H1 (cell line): Measurements from ENCODE around the gene CEACAM6. TPM values are rescaled to one million over a fixed set of nuclear protein-coding genes. Genes with fewer than 3 reads are reported as not detected.

Experiments
- CTCF ChIA-PET: fragments of 300-600 bp; sonication (Branson Sonifier 250); formaldehyde crosslinking; loops from one replicate; lab custom pipeline; 2021; ENCODE audit not compliant: partially characterized antibody; lab: Charles Lee
- POLR2A ChIA-PET: fragments of 300-600 bp; sonication (Branson Sonifier 250); formaldehyde crosslinking; loops from one replicate; lab custom pipeline; 2021; ENCODE audit warnings: inconsistent platforms; ENCODE audit not compliant: partially characterized antibody; lab: Charles Lee
- DNase-seq, 2 experiments: peaks; one replicate each; pipeline versions ENCODE4 v3.0.0 to v3.0.0-alpha.2; 2010 to 2022; ENCODE audit warnings: low spot score in 2 of 2, low read depth in 1 of 2, mixed read lengths in 1 of 2
- FAIRE-seq: peaks from 2 replicates; lab custom pipeline; 2011; peaks lifted over from hg19 to GRCh38; lab: Jason Lieb, UNC
- H2AFZ ChIP-seq: 2 replicates; pipeline ENCODE4 v1.8.1; 2012; ENCODE audit warnings: low read length, inconsistent platforms
- H2AK5ac ChIP-seq: 2 replicates; pipeline ENCODE4 v1.6.1; 2013; ENCODE audit warnings: low read depth, low read length
- H2BK120ac ChIP-seq: replicated peaks from 2 replicates; pipeline ENCODE3; 2013; ENCODE audit warnings: low read depth, low read length, inconsistent platforms
- H2BK12ac ChIP-seq: 2 replicates; pipeline ENCODE4 v1.6.1; 2013; ENCODE audit warnings: low read depth, low read length
- H2BK15ac ChIP-seq: 2 replicates; pipeline ENCODE4 v1.6.1; 2013; ENCODE audit warnings: low read length
- H2BK20ac ChIP-seq: 2 replicates; pipeline ENCODE4 v1.6.1; 2013; ENCODE audit warnings: low read length
- H2BK5ac ChIP-seq: 2 replicates; pipeline ENCODE4 v1.6.1; 2013; ENCODE audit warnings: low read depth, low read length
- H3K14ac ChIP-seq: 2 replicates; pipeline ENCODE4 v1.6.1; 2013; ENCODE audit warnings: inconsistent platforms; ENCODE audit not compliant: insufficient read length
- H3K18ac ChIP-seq: 2 replicates; pipeline ENCODE4 v1.6.1; 2013; ENCODE audit warnings: low read length; ENCODE audit errors: extremely low read depth
- H3K23ac ChIP-seq: 2 replicates; pipeline ENCODE4 v1.6.1; 2013; ENCODE audit warnings: inconsistent platforms; ENCODE audit not compliant: insufficient read length
- H3K23me2 ChIP-seq: 2 replicates; pipeline ENCODE4 v1.6.1; 2013; ENCODE audit warnings: low read depth, low read length
- H3K27ac ChIP-seq: 2 replicates; pipeline ENCODE4 v1.6.1; 2011; ENCODE audit warnings: low read depth, low read length, inconsistent platforms
- H3K27me3 ChIP-seq, 4 experiments: replicated peaks in 1 of 4; 1 replicate in 1 of 4; 2 replicates in 3 of 4; pipeline versions ENCODE4 v1.6.1 to v1.8.1; 2011 to 2013; ENCODE audit warnings: low read length in 3 of 4, mild to moderate bottlenecking in 3 of 4, inconsistent platforms in 2 of 4, mixed read lengths in 2 of 4, moderate library complexity in 1 of 4; ENCODE audit not compliant: control insufficient read depth in 3 of 4, insufficient read depth in 3 of 4; ENCODE audit errors: extremely low read depth in 1 of 4
- H3K36me3 ChIP-seq, 4 experiments: 2 replicates each; pipeline versions ENCODE4 v1.6.1 to v1.8.1; 2011 to 2013; ENCODE audit warnings: mild to moderate bottlenecking in 4 of 4, low read length in 3 of 4, moderate library complexity in 2 of 4, control low read depth in 1 of 4, inconsistent platforms in 1 of 4; ENCODE audit not compliant: insufficient read depth in 4 of 4, control insufficient read depth in 2 of 4
- H3K4ac ChIP-seq: replicated peaks from 2 replicates; pipeline ENCODE3; 2013; ENCODE audit warnings: low read length, low read depth, mixed read lengths, inconsistent platforms; ENCODE audit not compliant: insufficient read length
- H3K4me1 ChIP-seq, 4 experiments: replicated peaks in 1 of 4; 1 replicate in 1 of 4; 2 replicates in 3 of 4; pipeline versions ENCODE4 v1.6.1 to v1.8.1; 2011 to 2013; ENCODE audit warnings: low read length in 3 of 4, inconsistent platforms in 2 of 4, mixed read lengths in 1 of 4; ENCODE audit not compliant: insufficient read depth in 4 of 4, control insufficient read depth in 3 of 4
- H3K4me2 ChIP-seq, 2 experiments: 2 replicates each; pipeline versions ENCODE4 v1.6.1 to v1.8.1; 2011 to 2013; ENCODE audit warnings: low read depth in 2 of 2, low read length in 2 of 2, control low read depth in 1 of 2, inconsistent platforms in 1 of 2, mild to moderate bottlenecking in 1 of 2; ENCODE audit not compliant: insufficient read depth in 1 of 2
- H3K4me3 ChIP-seq, 4 experiments: fragments of 200-600, 300-600 bp in 1 of 4; sonication (generic), shearing (Covaris generic), sonication (Bioruptor Twin) in 1 of 4; 2 replicates each; pipeline versions ENCODE4 v1.5.1 to v1.8.1; 2011 to 2016; ENCODE audit warnings: low read length in 4 of 4, low read depth in 3 of 4, control low read depth in 2 of 4, inconsistent platforms in 2 of 4, mild to moderate bottlenecking in 2 of 4, mixed read lengths in 1 of 4, moderate library complexity in 1 of 4; ENCODE audit not compliant: insufficient read depth in 2 of 4; ENCODE audit errors: extremely low read depth in 1 of 4
- H3K56ac ChIP-seq: replicated peaks from 2 replicates; pipeline ENCODE3; 2013; ENCODE audit warnings: low read depth, mild to moderate bottlenecking, mixed read lengths, low read length, inconsistent platforms; ENCODE audit not compliant: insufficient read length
- H3K79me1 ChIP-seq: 2 replicates; pipeline ENCODE4 v1.6.1; 2013; ENCODE audit warnings: low read depth, low read length, control low read depth
- H3K79me2 ChIP-seq, 2 experiments: 2 replicates each; pipeline versions ENCODE4 v1.6.1 to v1.8.1; 2012 to 2013; ENCODE audit warnings: low read length in 2 of 2, mild to moderate bottlenecking in 2 of 2, inconsistent platforms in 1 of 2; ENCODE audit not compliant: insufficient read depth in 2 of 2, control insufficient read depth in 1 of 2
- H3K9ac ChIP-seq, 4 experiments: replicated peaks in 1 of 4; 1 replicate in 1 of 4; 2 replicates in 3 of 4; pipeline versions ENCODE4 v1.6.1 to v1.8.1; 2011 to 2013; ENCODE audit warnings: low read depth in 3 of 4, low read length in 3 of 4, control low read depth in 2 of 4, mild to moderate bottlenecking in 2 of 4, moderate library complexity in 2 of 4, inconsistent platforms in 1 of 4; ENCODE audit errors: extremely low read depth in 1 of 4
- H3K9me3 ChIP-seq, 2 experiments: 2 replicates each; pipeline versions ENCODE4 v1.6.1 to v1.8.1; 2012 to 2013; ENCODE audit warnings: mild to moderate bottlenecking in 2 of 2, moderate library complexity in 2 of 2, control low read depth in 1 of 2, inconsistent platforms in 1 of 2, low read depth in 1 of 2, low read length in 1 of 2, mixed read lengths in 1 of 2; ENCODE audit not compliant: insufficient read depth in 2 of 2
- H4K20me1 ChIP-seq, 2 experiments: replicated peaks in 1 of 2; 2 replicates each; pipeline versions ENCODE3 to v1.8.1; 2011 to 2013; ENCODE audit warnings: inconsistent platforms in 2 of 2, low read length in 2 of 2, mild to moderate bottlenecking in 1 of 2; ENCODE audit not compliant: insufficient read depth in 2 of 2, control insufficient read depth in 1 of 2
- H4K5ac ChIP-seq: 2 replicates; pipeline ENCODE4 v1.6.1; 2013; ENCODE audit warnings: low read length, low read depth, mixed read lengths, inconsistent platforms; ENCODE audit not compliant: insufficient read length
- H4K8ac ChIP-seq: 2 replicates; pipeline ENCODE4 v1.8.0; 2013; ENCODE audit warnings: mild to moderate bottlenecking, moderate library complexity, low read length, inconsistent platforms; ENCODE audit not compliant: insufficient read depth; ENCODE audit errors: extremely low read depth
- H4K91ac ChIP-seq: replicated peaks from 2 replicates; pipeline ENCODE3; 2013; ENCODE audit warnings: low read length, mixed read lengths, inconsistent platforms; ENCODE audit not compliant: insufficient read length
- CHD2 ChIP-seq: IDR thresholded peaks from 2 replicates; pipeline ENCODE4 v1.6.1; 2012; ENCODE audit warnings: low read length, improper control_type of control experiment
- CTCF ChIP-seq, 3 experiments: IDR thresholded peaks; 1 replicate in 2 of 3; 2 replicates in 1 of 3; pipeline versions ENCODE4 v1.5.1 to v1.6.1; 2011; ENCODE audit warnings: low read length in 3 of 3, mild to moderate bottlenecking in 3 of 3, inconsistent platforms in 2 of 3, low read depth in 1 of 3, moderate library complexity in 1 of 3; ENCODE audit not compliant: insufficient read depth in 1 of 3; ENCODE audit errors: control extremely low read depth in 1 of 3
- FOSL1 ChIP-seq: IDR thresholded peaks from 2 replicates; pipeline ENCODE4 v1.6.1; 2011; ENCODE audit warnings: mild to moderate bottlenecking, low read depth, low read length, moderate library complexity; ENCODE audit not compliant: insufficient read depth
- PHF8 ChIP-seq: fragments of 200-600 bp; sonication (generic); conservative IDR thresholded peaks from 2 replicates; pipeline ENCODE4 v1.7.1; 2012; ENCODE audit warnings: low read depth, mild to moderate bottlenecking, inconsistent platforms, low read length, moderate library complexity
- RAD21 ChIP-seq, 2 experiments: IDR thresholded peaks in 1 of 2; conservative IDR thresholded peaks in 1 of 2; 2 replicates each; pipeline ENCODE4 v1.6.1; 2011; ENCODE audit warnings: low read depth in 2 of 2, low read length in 2 of 2, improper control_type of control experiment in 1 of 2, inconsistent platforms in 1 of 2, mild to moderate bottlenecking in 1 of 2, moderate library complexity in 1 of 2
- SAP30 ChIP-seq: fragments of 300-600 bp; sonication (generic); IDR thresholded peaks from 2 replicates; pipeline ENCODE4 v1.7.1; 2012; ENCODE audit warnings: low read length, moderate library complexity, mild to moderate bottlenecking, inconsistent platforms; ENCODE audit not compliant: insufficient read depth, insufficient replicate concordance
- SP1 ChIP-seq: IDR thresholded peaks from 2 replicates; pipeline ENCODE4 v1.6.1; 2011; ENCODE audit warnings: low read depth, low read length
- TAF7 ChIP-seq: optimal IDR thresholded peaks from 2 replicates; pipeline ENCODE3; 2011; ENCODE audit warnings: low read depth, mild to moderate bottlenecking, inconsistent platforms, low read length, moderate library complexity, borderline replicate concordance
- WGBS, 2 experiments: shearing (Covaris generic) in 1 of 2; methylation state at CpG; one replicate each; pipeline versions ENCODE4 v1.1.6 to v1.1.7; 2013 to 2015; ENCODE audit warnings: low lambda C conversion rate in 2 of 2, mixed read lengths in 2 of 2, inconsistent platforms in 1 of 2, low coverage in 1 of 2, missing lambda C conversion rate in 1 of 2; ENCODE audit not compliant: insufficient replicate concordance in 2 of 2, insufficient coverage in 1 of 2, insufficient read length in 1 of 2; ENCODE audit errors: extremely low coverage in 1 of 2, missing lambda C conversion rate in 1 of 2; 5-methylcytosine and 5-hydroxymethylcytosine counted together
- polyA plus RNA-seq, 7 experiments: library from polyadenylated mRNA; depleted of rRNA in 3 of 7; stranded (reverse) in 5 of 7; unstranded in 2 of 7; fragments of >200 nt in 5 of 7; fragments of 200-250 nt in 2 of 7; gene quantifications; 1 replicate in 5 of 7; 2 replicates in 1 of 7; 4 replicates in 1 of 7; pipeline versions ENCODE4 v1.2.1 to v1.2.3, GENCODE V29; 2011 to 2013; ENCODE audit warnings: missing spikeins in 2 of 7, mixed read lengths in 2 of 7
- total RNA-seq: library from RNA; stranded (reverse); fragmentation: NEBNext Ultra II Directional; extraction: Animal tissue kit (Norgen Biotek cat#: 25700); gene quantifications from 2 replicates; pipeline ENCODE4 v1.2.1, GENCODE V29; 2021

The CEACAM6 gene
- total and polyA plus RNA-seq, 2 of the 8 experiments (the other 6 are each of a cell fraction or from before 2014, with no cell fraction given): not detected

GRCh38 chr19:41821003-41821735 lies 65.8 kb downstream of the CEACAM6 start:
- no peak overlapping the region for H2BK15ac ChIP-seq
- no peaks in the 10 kb centered on the region for H3K23me2 ChIP-seq
- no peak overlapping the region for H2AFZ ChIP-seq
- H3K14ac ChIP-seq: no peak overlapping the region
- H3K56ac ChIP-seq: no peak overlapping the region
- CTCF ChIA-PET: interaction anchor here (0.7 to 1.8 kb wide), 2 partner anchors 29 to 179 kb away, joined by 3 to 12 read pairs; no protein-coding TSS in a partner anchor
- H3K79me1 ChIP-seq: no peaks in the 10 kb centered on the region
- no peak overlapping the region for H4K5ac ChIP-seq
- no peak overlapping the region for H3K23ac ChIP-seq
- TF ChIP-seq FOSL1 (no peak), CTCF (IDR thresholded peaks at IDR 0.05; ENCODE audit: control extremely low read depth in 1 of 3, insufficient read depth in 1 of 3, low read depth in 1 of 3, low read length in 3 of 3) (peak in 2 of 3 experiments; percentile 57 to 73; a peak in 3 of 4 replicates), TAF7 (no peak), SP1 (no peak), CHD2 (no peak), SAP30 (no peak), RAD21 (IDR thresholded peaks at IDR 0.05 in 1 of 2, conservative IDR thresholded peaks at IDR 0.05 in 1 of 2; ENCODE audit: low read depth in 2 of 2, low read length in 2 of 2) (peak; percentile 75 to 81), PHF8 (no peak)
- FAIRE-seq: peak; percentile 45
- H3K18ac ChIP-seq: no peak overlapping the region
- no peaks in the 10 kb centered on the region for H3K27me3 ChIP-seq
- no peak overlapping the region for H3K9ac ChIP-seq
- H4K8ac ChIP-seq: no peak overlapping the region
- WGBS, 2 experiments: 67% methylated on average over 12 of the region's 12 CpGs; no CpG with 5 or more reads in 1 of the 2 experiments
- no peak overlapping the region for H2AK5ac ChIP-seq
- POLR2A ChIA-PET: no interaction called here
- H2BK12ac ChIP-seq: no peak overlapping the region
- no peak overlapping the region for H2BK5ac ChIP-seq
- DNase-seq: peak; percentile 27 to 50
- H4K20me1 ChIP-seq: no peaks in the 10 kb centered on the region
- H3K4me1 ChIP-seq: no peaks in the 10 kb centered on the region
- no peak overlapping the region for H2BK20ac ChIP-seq
- H3K36me3 ChIP-seq: no peaks in the 10 kb centered on the region
- H3K9me3 ChIP-seq: peaks cover 13 to 18% of the 10 kb centered on the region in 2 experiments
- H4K91ac ChIP-seq: no peak overlapping the region
- no peak overlapping the region for H3K27ac ChIP-seq
- no peak overlapping the region for H3K4me3 ChIP-seq
- no peak overlapping the region for H2BK120ac ChIP-seq
- no peak overlapping the region for H3K4ac ChIP-seq
- H3K4me2 ChIP-seq: no peak overlapping the region
- no peaks in the 10 kb centered on the region for H3K79me2 ChIP-seq
